Measurements from ENCODE around the gene FXR1.

Gene FXR1

DNA sequence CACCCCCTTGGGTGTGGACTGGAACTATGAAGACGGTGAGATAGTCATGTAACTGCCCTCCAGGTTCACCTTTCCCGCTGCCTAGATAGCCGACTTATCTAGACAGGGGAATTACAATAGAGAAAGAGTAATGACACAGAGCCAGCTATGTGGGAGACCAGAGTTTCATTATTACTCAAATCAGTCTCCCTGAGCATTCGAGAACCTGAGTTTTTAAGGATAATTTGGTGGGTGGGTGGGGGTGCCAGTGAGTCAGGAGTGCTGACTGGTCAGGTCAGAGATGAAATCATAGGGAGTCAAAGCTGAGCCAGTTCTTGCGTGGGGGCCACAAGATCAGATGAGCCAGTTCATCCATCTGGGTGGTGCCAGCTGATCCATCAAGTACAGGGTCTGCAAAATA lies 96.8 kb downstream of the FXR1 start:
- DNase-seq, result no peak

- DNase-seq, result no peak
Measured at GRCh38 chr3:181017690-181018089, 105.2 kb downstream of the FXR1 start.

DNA sequence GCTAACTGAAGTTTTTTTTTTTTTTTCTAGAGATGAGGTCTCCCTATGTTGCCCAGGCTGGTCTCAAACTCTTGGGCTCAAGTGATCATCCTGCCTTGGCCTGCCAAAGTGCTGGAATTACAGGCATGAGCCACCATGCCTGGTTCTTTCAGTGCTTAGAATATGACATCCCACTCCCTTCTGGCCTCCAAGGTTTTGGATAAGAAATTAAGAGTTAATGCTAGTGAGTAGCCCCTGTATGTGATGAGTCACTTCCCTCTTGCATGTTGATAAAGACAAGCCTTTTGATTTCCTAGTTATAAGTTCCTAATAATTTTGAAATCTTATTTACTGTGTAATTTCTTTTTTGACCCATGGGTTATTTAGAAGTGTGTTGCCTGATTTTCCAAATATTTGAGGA lies 112.7 kb downstream of the FXR1 start:
- DNase-seq, result no peak

DNA sequence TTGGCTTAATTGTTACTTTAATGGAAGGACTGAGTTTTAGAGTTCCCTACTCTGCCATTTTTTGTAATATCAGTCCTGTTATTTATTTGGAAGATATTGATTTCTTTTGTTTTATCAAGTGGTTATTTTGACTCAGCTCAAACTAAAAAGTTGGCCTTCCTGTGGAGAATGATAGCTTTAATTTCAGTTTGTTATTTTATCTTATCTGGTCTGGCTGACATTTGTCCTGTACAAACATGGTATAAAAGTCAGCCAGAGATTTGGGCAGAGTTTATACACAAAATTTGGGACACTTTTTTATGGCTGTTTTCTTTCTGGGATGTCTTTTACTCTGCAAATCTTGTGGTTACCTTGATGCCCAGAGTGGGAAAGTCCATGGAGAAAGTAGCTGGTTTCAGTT lies 118.5 kb downstream of the FXR1 start:
- no peak for DNase-seq

Data from activated naive CD4-positive, alpha-beta T cell treated with anti-CD3 and anti-CD28 coated beads, Interleukin-2, amount 50 U/mL, for 16 hours (primary cell).